SHP77 treated with DMSO at 0.1 percent for 48 hours (cell line): ENCODE data around the gene PEMT.

Experiments
- DNase-seq: peaks from one replicate; lab custom pipeline; 2025; lab: John Stamatoyannopoulos, UW

PEMT gene

GRCh38 chr17:17553217-17554195 is 38.0 kb downstream of the PEMT start:
- no peak for DNase-seq

GRCh38 chr17:17552351-17553216 is 38.9 kb downstream of the PEMT start:
- DNase-seq = no peak

- no peak for DNase-seq
Observed at GRCh38 chr17:17551361-17551760, 40.1 kb downstream of the PEMT start.

- no peak for DNase-seq
Observed at GRCh38 chr17:17549732-17550366, 41.7 kb downstream of the PEMT start.

GRCh38 chr17:17548044-17548443 is 43.5 kb downstream of the PEMT start:
- DNase-seq = no peak

GRCh38 chr17:17547210-17547764 is 44.2 kb downstream of the PEMT start:
- no peak for DNase-seq

GRCh38 chr17:17546399-17547185 is 44.9 kb downstream of the PEMT start:
- DNase-seq = peak; percentile 44

GRCh38 chr17:17545984-17546383 is 45.5 kb downstream of the PEMT start:
- no peak for DNase-seq

- DNase-seq = no peak
Observed at GRCh38 chr17:17545031-17545820, 46.3 kb downstream of the PEMT start.

- DNase-seq = no peak
Observed at GRCh38 chr17:17542906-17543635, 48.4 kb downstream of the PEMT start.

- DNase-seq = no peak
Observed at GRCh38 chr17:17541640-17542001, 49.9 kb downstream of the PEMT start.

- peak; percentile 39 for DNase-seq
Observed at GRCh38 chr17:17540935-17541639, 50.4 kb downstream of the PEMT start.

- DNase-seq = peak; percentile 82
Observed at GRCh38 chr17:17540278-17540906, 51.1 kb downstream of the PEMT start.

- DNase-seq = no peak
Observed at GRCh38 chr17:17539591-17539990, 51.9 kb downstream of the PEMT start.

GRCh38 chr17:17538417-17539391 is 52.8 kb downstream of the PEMT start:
- DNase-seq = peak; percentile 100

GRCh38 chr17:17537311-17538099 is 54.0 kb downstream of the PEMT start:
- DNase-seq = peak; percentile 54
